ENCODE measurements around the gene RPS15. TPM values are rescaled to one million over a fixed set of nuclear protein-coding genes. Genes with fewer than 3 reads are reported as not detected.
A peak's percentile ranks its signal among the peaks of the same experiment; 100 is the strongest.

The RPS15 gene
- total and polyA plus RNA-seq, 2 of the 13 experiments (the other 11 are each of a cell fraction or from before 2014, with no cell fraction given): 695 to 1,411 TPM

DNA sequence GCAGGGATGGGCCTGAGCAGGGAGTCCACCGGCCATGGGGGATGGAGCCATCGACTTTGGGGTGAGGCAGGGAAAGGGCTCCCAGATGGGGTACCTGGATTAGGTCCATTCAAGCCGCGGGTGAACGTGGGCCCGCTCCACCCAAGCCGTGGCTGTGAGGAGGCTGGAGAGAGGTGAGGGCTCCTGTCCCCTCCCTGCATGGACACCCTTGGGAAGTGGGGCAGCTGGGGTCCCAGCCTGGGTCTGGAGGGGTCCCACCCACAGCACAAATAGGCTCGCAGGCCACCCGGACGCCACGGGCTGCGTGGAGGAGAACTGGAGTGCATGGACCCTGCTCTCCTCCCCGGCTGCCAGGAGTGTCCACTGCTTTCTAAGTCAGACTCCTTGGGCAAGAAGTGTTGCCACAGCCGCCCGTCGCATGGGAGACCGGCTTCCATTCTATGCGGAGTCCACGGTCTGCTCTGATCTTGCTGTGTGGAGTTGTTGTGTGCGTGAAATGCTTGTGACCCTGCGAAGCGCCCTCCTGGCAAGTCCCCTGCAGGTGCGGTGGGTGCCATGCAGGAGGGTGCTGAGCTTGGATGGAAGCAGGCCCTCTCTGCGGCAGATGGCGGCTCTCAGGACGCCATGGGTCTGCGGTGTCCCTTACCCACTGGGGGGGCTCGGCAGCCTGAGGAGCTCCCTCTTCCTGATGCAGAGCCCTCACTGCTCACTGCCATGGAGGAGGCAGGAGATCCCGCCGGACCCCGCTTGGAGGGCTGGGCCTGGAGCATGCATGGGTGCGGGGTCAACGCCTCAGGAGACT lies 28.8 kb upstream of the RPS15 start (continued):
- TF ChIP-seq, protein P1, sequence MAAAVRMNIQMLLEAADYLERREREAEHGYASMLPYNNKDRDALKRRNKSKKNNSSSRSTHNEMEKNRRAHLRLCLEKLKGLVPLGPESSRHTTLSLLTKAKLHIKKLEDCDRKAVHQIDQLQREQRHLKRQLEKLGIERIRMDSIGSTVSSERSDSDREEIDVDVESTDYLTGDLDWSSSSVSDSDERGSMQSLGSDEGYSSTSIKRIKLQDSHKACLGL (CRISPR knock-in tag; IDR thresholded peaks at IDR 0.05): peak; percentile 59; the same call in 1 of the 2 replicates
- TF ChIP-seq SIN3A (IDR thresholded peaks at IDR 0.05; ENCODE audit: borderline replicate concordance, low read depth, low read length) (0 out of 2 replicates have a peak, but pooled peaks have one; percentile 6), TCF12 (IDR thresholded peaks at IDR 0.05) (no peak), TCF12 (CRISPR knock-in tag; IDR thresholded peaks at IDR 0.05) (no peak)

DNA sequence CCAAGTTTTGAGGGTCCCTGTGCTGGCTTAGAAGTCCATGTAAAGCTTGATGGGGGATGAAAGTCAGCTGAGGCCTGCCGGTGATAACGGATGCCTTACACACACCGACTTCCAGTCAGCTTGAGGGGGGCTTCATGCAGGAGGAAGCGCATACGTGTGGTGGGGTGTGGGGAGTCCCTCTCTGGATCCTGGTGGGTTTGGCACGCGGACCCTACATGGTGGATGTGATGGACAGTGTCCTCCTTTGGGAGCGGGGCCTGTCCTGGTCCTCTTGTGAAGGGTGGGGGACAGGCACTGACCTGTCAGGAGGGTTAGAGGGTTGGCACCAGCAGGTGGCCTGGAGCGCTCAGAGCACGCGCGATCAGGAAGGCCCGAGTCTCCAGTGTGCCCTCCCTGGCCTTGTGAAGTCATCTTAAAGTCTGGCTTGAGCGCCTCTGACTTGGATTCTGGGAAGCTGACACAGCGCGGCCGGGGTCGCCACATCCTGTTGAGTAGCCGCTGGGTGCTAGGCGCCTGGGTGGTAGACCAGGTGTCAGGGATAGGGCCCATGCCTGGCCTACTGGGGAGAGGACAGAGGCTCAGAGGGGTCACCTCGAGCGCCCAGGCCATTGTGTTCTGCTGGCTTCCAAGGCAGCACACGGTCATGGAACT lies 27.9 kb upstream of the RPS15 start:
- H2AFZ ChIP-seq (ENCODE audit: low read length): no peak overlapping the region
- H3K27me3 ChIP-seq (ENCODE audit: control insufficient read depth in 1 of 2, insufficient read depth in 2 of 2, low read length in 2 of 2): no peaks in the 10 kb centered on the region; a peak in 2 of 5 replicates
- ChIA-PET POLR2A (interaction anchor here (0.5 to 0.8 kb wide), 3 partner anchors 26 to 141 kb away, joined by 3 to 4 read pairs (median 4); partner anchors contain the start of gene CIRBP), CTCF (ENCODE audit: low intra/inter-chr PET ratio, low total read pairs) (no interaction called here)
- peaks cover 67% of the 10 kb centered on the region for H3K4me1 ChIP-seq (ENCODE audit: insufficient read depth, low read length)
- H4K20me1 ChIP-seq (ENCODE audit: insufficient read depth, low read length): peaks cover 66% of the 10 kb centered on the region
- 89% methylated on average over 21 of the region's 23 CpGs for WGBS (ENCODE audit: low lambda C conversion rate)
- FAIRE-seq: no peak
- H3K4me2 ChIP-seq (ENCODE audit: low read depth, low read length): peak overlapping the region; percentile 99
- DNase-seq (ENCODE audit: low spot score): no peak
- no TSS peak for BruUV-seq (replicated peaks)
- no peaks in the 10 kb centered on the region for H3K9me3 ChIP-seq (ENCODE audit: low read length)
- ATAC-seq: no peak
- TF ChIP-seq ZBTB38 (CRISPR knock-in tag; IDR thresholded peaks at IDR 0.05) (peak; percentile 51; the same call in 1 of the 2 replicates), POLR2A (IDR thresholded peaks at IDR 0.05; ENCODE audit: insufficient read depth in 1 of 2, low read depth in 2 of 2, low read length in 2 of 2) (0 out of 4 replicates have a peak, but pooled peaks of 1 of the 2 experiments have one; percentile 25), TCF12 (IDR thresholded peaks at IDR 0.05) (no peak), TCF12 (CRISPR knock-in tag; IDR thresholded peaks at IDR 0.05) (no peak), ZBTB33 (CRISPR knock-in tag; IDR thresholded peaks at IDR 0.05) (peak; percentile 93)
- intact Hi-C loops (cut with micrococcal nuclease; ENCODE audit: unreplicated experiment) (no loop called here), in situ Hi-C loops (cut with HindIII; ENCODE audit: extremely low pct_ligation_motif_present, low pct_unique_long_range_greater_than_20kb) (no loop called here)
- peaks cover 5 to 25% of the 10 kb centered on the region in 2 experiments; a peak in 4 of 5 replicates for H3K36me3 ChIP-seq (replicated peaks in 1 of 2; ENCODE audit: control insufficient read depth in 1 of 2, insufficient read depth in 2 of 2, low read length in 2 of 2)
- peak overlapping the region; percentile 30 for H3K27ac ChIP-seq (ENCODE audit: extremely low read length, insufficient read depth, low read length)
- H3K79me2 ChIP-seq (ENCODE audit: insufficient read depth, low read length): peaks cover 69% of the 10 kb centered on the region
- H3K4me3 ChIP-seq (replicated peaks in 1 of 3; ENCODE audit: insufficient read depth in 1 of 3, low read depth in 2 of 3, low read length in 3 of 3): peak overlapping the region in 2 of 3 experiments; percentile 88 to 90; a peak in 2 of 6 replicates
- peak overlapping the region; percentile 96; the same call in 1 of the 2 replicates for H3K9ac ChIP-seq (ENCODE audit: insufficient read depth, low read depth, low read length)
